Medulla oblongata (tissue), 1 donor: ENCODE results near the gene ZNF229.
"Not testable (repeated sequence)": the region's sequence is repeated elsewhere in the genome, so short reads cannot be mapped to it uniquely, and the experiment has no call there.

Experiments used
- DNase-seq: peaks from one replicate; pipeline ENCODE4 v3.0.0-alpha.2; 2015; ENCODE audit errors: extremely low spot score

ZNF229 gene

DNA sequence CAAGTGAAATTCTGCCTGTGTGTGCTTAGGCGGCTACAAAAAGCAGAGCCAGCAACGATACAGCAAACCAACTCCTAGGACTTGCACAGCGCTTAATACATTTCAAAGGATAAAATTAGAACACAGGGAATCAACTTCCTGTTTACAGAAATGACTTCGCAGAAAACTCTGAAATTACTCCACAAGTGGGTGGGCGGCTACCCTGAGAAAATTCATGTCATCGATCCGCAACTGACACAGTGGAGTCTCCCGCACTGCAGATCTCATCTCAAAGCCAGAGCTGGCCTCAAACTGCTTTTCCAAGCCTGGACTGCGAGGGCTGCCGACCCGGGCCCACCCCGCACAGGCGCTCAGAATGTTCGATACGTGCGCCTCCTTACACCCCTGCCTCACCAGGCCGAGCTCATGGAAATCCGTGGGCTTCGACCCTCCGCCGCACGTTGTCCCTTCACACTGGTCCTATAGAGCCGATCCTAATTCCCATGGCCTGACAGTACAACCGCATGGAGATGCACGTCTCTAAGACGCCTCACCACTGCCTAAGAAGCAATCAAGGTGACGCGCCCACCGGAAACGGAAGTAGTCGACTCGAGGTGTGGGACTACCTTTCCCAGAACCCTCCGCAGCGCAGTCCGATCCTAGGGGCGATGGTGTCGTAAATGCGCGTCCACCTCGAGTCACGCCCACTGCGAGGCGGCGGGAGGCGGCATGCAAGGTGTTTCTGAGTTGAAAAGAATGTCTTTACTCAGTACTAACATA, at the start of gene ZNF229:
TSS of gene ZNF229 (minus strand) at position 557 of the 759 bp plus-strand sequence. CDS start 5,625 bp downstream, outside the sequence.
- DNase-seq, result peak; percentile 77

- no peak for DNase-seq
Measured at GRCh38 chr19:44496711-44497110, 48.4 kb upstream of the ZNF229 start.

- DNase-seq, result no peak
Measured at GRCh38 chr19:44476559-44477408, 28.5 kb upstream of the ZNF229 start.

- DNase-seq, result not testable (repeated sequence)
Measured at GRCh38 chr19:44468730-44469129, 20.5 kb upstream of the ZNF229 start.

- DNase-seq, result not testable (repeated sequence)
Measured at GRCh38 chr19:44462600-44463286, 14.5 kb upstream of the ZNF229 start.

DNA sequence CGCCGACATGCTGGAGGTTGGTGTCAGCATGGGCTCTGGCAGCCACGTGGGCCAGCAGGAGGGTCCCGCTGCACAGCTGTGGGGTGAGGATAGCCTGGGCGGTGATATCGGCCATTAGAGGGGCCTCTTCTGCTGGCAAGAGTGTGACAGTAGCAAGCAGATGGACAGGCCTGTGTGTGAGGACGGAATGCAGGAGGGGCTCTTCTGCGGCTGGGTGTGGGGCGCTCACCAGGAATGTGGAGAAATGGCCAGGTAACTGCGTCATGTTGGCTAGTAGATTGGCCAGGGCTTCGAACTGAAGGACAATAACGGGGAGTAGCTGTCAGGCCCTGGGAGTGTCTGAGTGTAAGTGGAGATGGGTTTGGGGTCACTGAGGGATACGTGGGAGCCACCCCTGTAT, 7.7 kb upstream of the ZNF229 start:
- not testable (repeated sequence) for DNase-seq

DNA sequence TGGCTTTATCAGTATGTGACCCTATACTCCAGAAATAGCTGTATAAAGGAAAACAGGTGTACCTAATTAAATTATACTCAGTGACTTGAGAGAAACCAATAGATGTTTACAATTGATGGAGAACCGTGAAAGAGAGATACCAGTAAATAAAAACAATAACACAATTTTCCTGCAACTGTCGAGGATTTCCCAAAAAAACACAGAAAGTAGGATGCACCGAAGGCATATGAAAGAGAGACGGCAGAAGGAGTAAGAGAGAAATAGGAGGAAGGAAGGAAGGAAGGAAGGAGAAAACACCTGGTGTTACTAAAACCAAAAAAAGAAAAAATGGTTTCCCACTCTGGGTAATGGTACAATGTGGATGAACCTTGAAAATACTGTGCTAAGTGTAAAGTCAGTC, 6.8 kb upstream of the ZNF229 start:
- DNase-seq, result no peak

DNA sequence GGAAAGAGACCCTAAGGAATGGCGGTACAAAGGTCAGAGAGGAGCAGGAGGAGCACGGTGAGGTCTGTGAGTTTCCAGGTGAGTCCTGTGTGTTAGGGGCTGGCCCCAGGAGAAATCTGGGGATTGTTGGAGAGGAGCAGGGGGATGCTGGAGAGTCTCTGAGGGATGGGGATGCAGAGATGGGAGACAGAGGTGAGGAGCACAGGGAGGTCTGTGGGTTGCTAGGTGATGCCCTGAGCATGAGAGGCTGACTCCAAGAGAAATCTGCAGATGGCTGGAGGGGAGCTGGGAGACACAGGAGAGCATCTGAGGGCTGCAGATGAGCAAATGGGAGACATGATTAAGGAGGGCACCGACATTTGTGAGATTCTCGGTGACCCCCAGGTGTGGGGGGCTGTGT, 4.1 kb upstream of the ZNF229 start:
- DNase-seq, result no peak

GRCh38 chr19:44451687-44452086, 3.4 kb upstream of the ZNF229 start:
- no peak for DNase-seq

DNA sequence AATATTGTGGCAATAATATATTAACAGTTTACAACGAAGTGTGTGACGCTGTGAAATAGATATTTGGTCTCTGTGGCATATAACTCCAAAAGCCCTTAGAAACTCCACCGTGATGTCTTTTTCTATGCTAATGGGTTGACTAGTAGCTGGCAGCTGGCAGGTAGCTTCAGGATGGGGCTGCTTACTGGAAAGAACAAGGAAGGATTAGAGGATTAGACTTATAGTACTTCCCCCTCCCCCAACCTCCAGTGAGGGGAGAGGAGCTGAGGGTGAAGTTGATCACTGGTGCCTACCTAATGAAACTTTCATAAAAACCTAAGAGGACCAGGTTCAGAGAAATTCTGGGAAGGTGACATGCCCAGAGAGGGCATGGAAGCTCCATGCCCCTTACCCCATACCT, 9.8 kb downstream of the ZNF229 start:
- no peak for DNase-seq

- no peak for DNase-seq
Measured at GRCh38 chr19:44435441-44435840, 12.8 kb downstream of the ZNF229 start.

- DNase-seq, result no peak
Measured at GRCh38 chr19:44430956-44431355, 17.3 kb downstream of the ZNF229 start.

GRCh38 chr19:44415553-44415952, 32.7 kb downstream of the ZNF229 start:
- not testable (repeated sequence) for DNase-seq

DNA sequence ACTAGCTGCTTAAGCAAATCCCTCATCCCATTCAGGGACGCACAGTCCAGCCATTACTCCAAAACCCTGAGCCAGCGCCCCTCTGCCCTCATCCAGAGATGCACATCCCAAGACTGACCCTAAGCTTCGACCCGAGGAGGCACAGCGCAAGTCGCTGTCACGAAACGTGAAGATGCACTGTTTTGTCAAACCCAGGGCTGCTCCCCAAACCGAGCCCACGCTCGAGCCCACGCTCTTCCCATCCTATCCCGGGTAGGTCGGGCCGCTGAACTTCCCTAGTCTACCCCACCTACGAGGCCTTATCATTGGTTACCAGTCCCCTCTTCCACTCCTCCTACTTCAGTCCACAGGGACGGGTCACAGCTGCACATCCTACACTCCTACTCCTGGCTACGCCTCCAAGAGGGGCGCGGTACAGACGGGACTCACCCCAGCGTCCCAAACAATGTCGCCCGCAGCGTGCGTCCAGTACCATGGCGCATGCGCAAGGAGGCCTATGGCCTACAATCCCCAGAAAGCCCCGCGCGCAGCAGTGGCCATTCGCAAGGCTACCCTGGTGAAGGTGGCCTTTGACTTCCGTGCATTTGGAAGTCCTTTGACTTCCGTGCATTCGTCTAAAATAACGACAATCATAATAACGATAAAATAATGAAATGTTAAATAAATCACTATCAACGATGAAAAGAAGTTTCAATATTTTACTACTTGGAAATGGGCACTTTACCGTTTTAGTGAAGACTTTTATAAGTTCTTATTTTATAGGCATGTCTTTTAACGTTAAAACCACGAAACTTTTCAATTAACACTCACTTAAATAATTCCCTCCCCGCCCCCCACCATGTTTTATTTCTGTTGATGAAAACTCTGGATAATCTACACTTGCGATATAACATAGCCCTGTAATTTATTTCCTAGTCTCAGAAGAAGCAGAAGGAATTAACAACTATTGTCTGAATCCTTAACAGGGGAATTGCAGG, 46.8 kb downstream of the ZNF229 start, which contains the start of gene ZNF285:
TSS of gene ZNF285 (minus strand) at position 470 of the 977 bp plus-strand sequence. CDS start 4,395 bp downstream, outside the sequence.
- peak; percentile 94 for DNase-seq

DNA sequence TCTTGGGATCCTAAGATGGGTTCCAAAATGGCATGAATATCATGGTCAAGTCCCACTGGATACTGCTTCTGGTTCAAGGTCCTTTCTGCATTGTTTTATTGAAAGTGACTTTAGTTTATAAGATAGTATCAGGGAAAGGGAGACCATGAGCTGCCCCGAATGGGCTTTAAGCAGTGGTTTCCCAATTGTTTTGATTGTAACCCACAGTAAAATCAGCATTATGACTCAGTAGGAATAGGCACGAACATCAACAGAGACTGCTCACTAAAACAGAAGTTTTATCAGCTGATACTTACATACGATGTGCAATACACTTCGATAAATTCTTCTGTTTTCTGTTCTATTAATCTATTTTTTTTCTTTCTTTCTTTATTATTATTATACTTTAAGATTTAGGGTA, 59.0 kb downstream of the ZNF229 start:
- not testable (repeated sequence) for DNase-seq
